ENCODE measurements around the gene MRPL22. TPM values are rescaled to one million over a fixed set of nuclear protein-coding genes. Genes with fewer than 3 reads are reported as not detected.

The MRPL22 gene
- 23.0 TPM for total RNA-seq

- DNase-seq (ENCODE audit: low spot score) (peak; percentile 95), ATAC-seq (peak; percentile 70)
Measured at GRCh38 chr5:154940772-154941620, at the start of gene MRPL22. Gene MRPL22 (plus strand): TSS chr5:154941073. CDS start chr5:154941111, 38 bp downstream.

GRCh38 chr5:154892369-154892771 lies 48.5 kb upstream of the MRPL22 start:
- DNase-seq (ENCODE audit: low spot score): no peak

GRCh38 chr5:154893381-154893780 lies 47.5 kb upstream of the MRPL22 start:
- ATAC-seq (no peak), DNase-seq (ENCODE audit: low spot score) (no peak)

More at GRCh38 chr5:154892369-154892771, 48.5 kb upstream of the MRPL22 start:
- ATAC-seq: no peak

GRCh38 chr5:154895606-154896561 lies 45.0 kb upstream of the MRPL22 start:
- no peak for DNase-seq (ENCODE audit: low spot score)
- ATAC-seq: no peak

- ATAC-seq: no peak
- no peak for DNase-seq (ENCODE audit: low spot score)
Measured at GRCh38 chr5:154896562-154897165, 44.2 kb upstream of the MRPL22 start.

DNA sequence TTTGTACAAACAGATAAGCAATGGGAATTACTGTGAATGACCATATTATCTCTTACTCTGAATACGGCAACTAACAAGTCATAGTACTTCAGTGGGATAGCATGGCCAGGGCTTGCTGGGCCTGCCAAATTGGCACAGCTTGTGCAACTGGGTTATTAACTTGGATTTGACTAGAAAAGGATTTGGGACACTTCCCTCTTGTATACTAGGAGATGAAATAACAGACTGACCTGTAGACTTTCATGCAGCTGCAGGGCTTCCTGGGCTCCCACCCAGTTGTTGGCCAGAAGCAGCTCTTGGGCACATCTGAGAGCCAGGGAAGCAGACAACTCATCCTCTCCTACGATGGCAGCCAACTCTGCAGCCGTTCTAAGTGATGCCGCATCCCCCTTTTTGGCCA lies 42.7 kb upstream of the MRPL22 start:
- DNase-seq (ENCODE audit: low spot score) (no peak), ATAC-seq (peak; percentile 70)

GRCh38 chr5:154899151-154899816 lies 41.6 kb upstream of the MRPL22 start:
- ATAC-seq: peak; percentile 65
- no peak for DNase-seq (ENCODE audit: low spot score)

- ATAC-seq (no peak), DNase-seq (ENCODE audit: low spot score) (no peak)
Measured at GRCh38 chr5:154900066-154900465, 40.8 kb upstream of the MRPL22 start.

DNA sequence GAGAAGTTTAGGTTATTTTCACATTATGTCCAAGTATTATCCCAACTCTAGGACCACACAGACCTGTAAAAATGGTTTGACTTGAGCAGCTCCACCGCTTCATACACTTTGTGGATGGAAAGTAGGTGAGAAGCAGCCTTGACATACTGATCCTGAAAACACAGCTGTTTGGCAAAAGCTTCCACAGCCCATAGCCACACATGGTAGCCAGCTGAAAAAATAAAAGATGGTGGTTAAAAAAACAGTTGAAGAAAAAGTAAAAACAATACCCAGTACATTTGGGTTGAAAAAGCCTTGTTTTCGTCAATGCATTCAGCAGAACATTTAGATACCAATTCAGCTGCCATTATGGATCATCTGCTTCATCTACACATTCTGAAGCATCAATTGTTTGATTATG lies 39.6 kb upstream of the MRPL22 start:
- no peak for DNase-seq (ENCODE audit: low spot score)
- ATAC-seq: no peak

- ATAC-seq (no peak), DNase-seq (ENCODE audit: low spot score) (no peak)
Measured at GRCh38 chr5:154901913-154902312, 39.0 kb upstream of the MRPL22 start.

DNA sequence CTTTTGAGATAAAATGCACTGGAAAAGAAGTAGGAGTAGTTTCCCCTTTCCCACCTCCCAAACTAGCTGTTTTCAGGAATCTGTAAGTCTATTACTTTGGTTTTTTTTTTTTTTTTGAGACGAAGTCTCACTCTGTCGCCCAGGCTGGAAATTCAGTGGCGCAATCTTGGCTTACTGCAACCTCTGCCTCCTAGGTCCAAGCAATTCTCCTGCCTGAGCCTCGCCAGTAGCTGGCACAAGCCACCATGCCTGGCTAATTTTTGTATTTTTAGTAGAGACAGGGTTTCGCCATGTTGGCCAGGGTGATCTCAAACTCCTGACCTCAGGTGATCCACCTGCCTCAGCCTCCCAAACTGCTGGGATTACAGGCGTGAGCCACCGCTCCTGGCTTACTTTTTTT lies 35.3 kb upstream of the MRPL22 start:
- ATAC-seq: peak; percentile 73
- DNase-seq (ENCODE audit: low spot score): peak; percentile 83

GRCh38 chr5:154916874-154917273 lies 24.0 kb upstream of the MRPL22 start:
- ATAC-seq: peak; percentile 34
- DNase-seq (ENCODE audit: low spot score): no peak

DNA sequence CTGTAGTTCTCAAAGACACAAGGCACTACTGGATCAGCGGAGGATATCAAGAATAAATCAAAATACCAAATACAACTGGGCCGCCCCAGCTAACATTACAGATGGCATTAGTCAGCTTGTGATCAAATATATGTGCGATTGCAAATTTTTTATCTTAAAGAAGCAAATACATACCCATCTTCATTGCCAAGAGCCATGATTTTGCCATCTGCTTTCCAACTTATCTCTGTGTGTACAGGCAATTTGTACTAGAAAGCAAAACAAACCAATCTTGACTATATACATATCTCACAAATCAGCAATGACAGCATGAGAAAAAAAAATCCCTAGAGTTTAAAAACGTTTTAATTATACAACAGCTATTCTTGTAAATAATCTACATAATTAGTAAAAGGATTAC lies 23.1 kb upstream of the MRPL22 start:
- ATAC-seq: no peak

GRCh38 chr5:154923441-154924430 lies 17.1 kb upstream of the MRPL22 start:
- ATAC-seq (no peak), DNase-seq (ENCODE audit: low spot score) (no peak)

More for the DNA sequence above, 23.1 kb upstream of the MRPL22 start:
- DNase-seq (ENCODE audit: low spot score): no peak

GRCh38 chr5:154933537-154933936 lies 7.3 kb upstream of the MRPL22 start:
- peak; percentile 35 for ATAC-seq
- DNase-seq (ENCODE audit: low spot score): no peak

DNA sequence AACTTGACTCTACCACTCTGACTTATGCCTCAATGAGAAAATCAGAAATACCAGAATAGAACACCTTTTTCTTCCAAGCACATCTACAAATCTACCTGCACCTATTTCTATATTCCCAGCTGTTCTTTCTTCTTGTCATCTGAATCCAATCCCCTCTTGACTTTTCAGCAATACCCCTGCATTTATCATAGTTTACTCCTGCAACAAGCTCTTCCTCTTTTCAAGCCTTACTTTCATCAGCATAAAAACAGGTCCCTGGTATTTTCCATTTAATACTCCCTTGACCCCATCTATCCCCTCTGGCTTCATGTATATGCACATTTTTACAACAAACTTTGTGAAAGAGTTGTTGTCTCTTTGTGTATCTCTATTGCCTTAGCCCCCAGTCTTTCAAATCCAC lies 6.0 kb upstream of the MRPL22 start:
- ATAC-seq (no peak), DNase-seq (ENCODE audit: low spot score) (no peak)

DNA sequence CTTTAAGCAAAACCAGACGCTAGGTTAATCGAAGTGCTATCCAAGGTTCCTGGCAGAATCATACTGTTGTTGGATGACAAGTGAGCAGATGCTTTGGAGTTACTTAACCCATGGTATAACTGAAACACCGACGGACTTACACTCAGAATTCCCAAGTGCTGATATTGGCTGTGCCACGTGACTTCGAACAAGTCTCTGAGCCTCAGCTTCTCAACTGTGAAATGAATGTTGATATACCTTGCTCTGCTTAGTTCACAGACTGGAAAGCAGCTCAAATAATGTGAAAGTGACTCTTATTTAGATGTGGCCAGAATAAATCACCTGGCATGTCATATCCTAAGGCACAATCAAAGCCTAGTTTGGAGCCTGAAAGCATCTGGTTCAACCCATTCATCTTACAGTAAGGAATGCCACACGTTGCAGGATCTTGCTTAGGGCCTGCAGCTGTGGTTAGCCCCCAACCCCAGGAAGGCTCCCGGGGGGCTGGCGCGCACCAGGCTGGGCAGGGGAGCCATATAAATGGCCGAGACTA lies 3.6 kb upstream of the MRPL22 start:
- DNase-seq (ENCODE audit: low spot score): no peak
- ATAC-seq: no peak

DNA sequence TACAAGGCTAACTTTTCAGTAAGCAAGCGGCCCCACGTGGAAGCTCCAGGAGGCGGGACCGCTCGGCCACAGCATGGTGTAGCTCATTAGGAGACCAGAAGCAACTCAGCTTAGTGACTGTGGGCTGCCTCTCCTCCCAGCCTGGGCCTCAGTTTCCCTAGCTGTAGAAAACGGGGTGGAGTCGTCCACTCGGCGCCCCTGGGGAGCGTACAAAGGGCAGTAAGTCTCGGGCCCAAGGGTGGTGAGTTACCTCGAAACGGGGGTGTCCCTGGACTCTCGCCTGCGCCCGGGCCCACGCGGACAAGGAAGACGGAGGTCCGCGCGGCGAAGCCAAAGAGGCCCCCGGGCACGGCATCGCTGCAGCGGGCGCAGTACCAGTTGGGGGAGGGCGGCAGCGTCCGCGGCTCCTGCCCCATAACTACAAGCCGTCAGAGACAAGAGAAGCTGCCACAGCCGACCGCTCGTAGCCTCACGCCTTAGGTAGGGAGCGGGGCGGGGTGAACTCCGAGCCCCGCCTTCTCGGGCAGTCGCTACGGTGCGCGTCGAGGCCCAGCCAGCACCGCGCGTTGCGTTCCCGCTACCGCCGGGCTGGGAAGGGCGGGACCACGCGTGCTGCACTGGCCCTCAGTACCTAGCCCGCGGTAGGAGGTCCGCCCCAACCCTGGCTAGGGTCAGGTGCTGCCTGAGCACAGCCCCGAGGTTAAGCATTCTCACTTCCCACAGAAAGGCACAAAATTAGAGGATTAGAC lies 3.0 kb upstream of the MRPL22 start, which contains the start of gene GEMIN5:
Gene GEMIN5 (minus strand): TSS at position 494 of the 749 bp plus-strand sequence. CDS start 78 bp downstream, at position 416.
- peak; percentile 94 for ATAC-seq
- peak; percentile 93 for DNase-seq (ENCODE audit: low spot score)

Measured in left lobe of liver (tissue), 2 donors.